GM23338 (cell line): ENCODE results near the gene CHI3L1. TPM values are rescaled to one million over a fixed set of nuclear protein-coding genes. Genes with fewer than 3 reads are reported as not detected.

ENCODE experiments used
- ATAC-seq: fragments of 200-7000 bp; cut with Tn5 transposase; 3 replicates; pipeline ENCODE4 v1.9.1; 2020
- DNase-seq: peaks from one replicate; pipeline ENCODE4 v3.0.0-alpha.2; 2015; ENCODE audit warnings: low spot score
- H2AFZ ChIP-seq: fragments of 200-600 bp; sonication (generic); 2 replicates; pipeline ENCODE4 v1.8.0; 2016; ENCODE audit warnings: antibody characterized with exemption, mild to moderate bottlenecking, moderate library complexity
- H3F3A ChIP-seq: fragments of 200-600 bp; sonication (generic); replicated peaks from 2 replicates; pipeline ENCODE4 v1.8.0; 2017; ENCODE audit warnings: antibody characterized with exemption, mixed run types, low read depth
- H3K27ac ChIP-seq: fragments of 200-600 bp; sonication (generic); 2 replicates; pipeline ENCODE4 v1.6.1; 2016; ENCODE audit warnings: low read depth
- H3K27me3 ChIP-seq: fragments of 200-600 bp; sonication (generic); 2 replicates; pipeline ENCODE4 v1.8.0; 2016; ENCODE audit warnings: mild to moderate bottlenecking, mixed run types, moderate library complexity; ENCODE audit not compliant: insufficient read depth
- H3K36me3 ChIP-seq: fragments of 200-600 bp; sonication (generic); 2 replicates; pipeline ENCODE4 v1.8.0; 2016; ENCODE audit warnings: mild to moderate bottlenecking; ENCODE audit not compliant: insufficient read depth
- H3K4me1 ChIP-seq: fragments of 200-600 bp; sonication (generic); 2 replicates; pipeline ENCODE4 v1.8.0; 2016; ENCODE audit warnings: mild to moderate bottlenecking, moderate library complexity; ENCODE audit not compliant: insufficient read depth
- H3K4me2 ChIP-seq: fragments of 200-600 bp; sonication (generic); 2 replicates; pipeline ENCODE4 v1.7.1; 2017; ENCODE audit warnings: mixed run types
- H3K4me3 ChIP-seq: fragments of 200-600 bp; sonication (generic); 2 replicates; pipeline ENCODE4 v1.6.1; 2016; ENCODE audit warnings: mixed run types
- H3K79me2 ChIP-seq: fragments of 200-600 bp; sonication (generic); replicated peaks from 2 replicates; pipeline ENCODE4 v1.8.0; 2017; ENCODE audit warnings: mild to moderate bottlenecking; ENCODE audit not compliant: insufficient read depth
- H3K9me2 ChIP-seq: fragments of 200-600 bp; sonication (generic); 2 replicates; pipeline ENCODE4 v1.8.0; 2017; ENCODE audit not compliant: insufficient read depth
- H4K20me1 ChIP-seq: fragments of 200-600 bp; sonication (generic); replicated peaks from 2 replicates; pipeline ENCODE4 v1.8.0; 2017; ENCODE audit warnings: mild to moderate bottlenecking; ENCODE audit not compliant: insufficient read depth
- H3K27ac Mint-ChIP-seq: 2 replicates; pipeline ENCODE4 v1.8.0; 2020; ENCODE audit warnings: inconsistent platforms, mild to moderate bottlenecking, moderate library complexity, mixed read lengths
- H3K27me3 Mint-ChIP-seq: 3 replicates; pipeline ENCODE4 v1.8.0; 2022; ENCODE audit warnings: low read depth, mild to moderate bottlenecking, moderate library complexity, mixed read lengths, inconsistent platforms; ENCODE audit not compliant: insufficient read depth, poor library complexity
- H3K36me3 Mint-ChIP-seq: 3 replicates; pipeline ENCODE4 v1.8.0; 2021; ENCODE audit warnings: low read depth, mild to moderate bottlenecking, inconsistent platforms, moderate library complexity, mixed read lengths
- H3K4me1 Mint-ChIP-seq: 3 replicates; pipeline ENCODE4 v1.8.0; 2020; ENCODE audit warnings: mild to moderate bottlenecking, inconsistent platforms, mixed read lengths
- H3K4me3 Mint-ChIP-seq: 3 replicates; pipeline ENCODE4 v1.8.0; 2021; ENCODE audit warnings: moderate library complexity, mild to moderate bottlenecking, inconsistent platforms, mixed read lengths
- H3K9me3 Mint-ChIP-seq: 3 replicates; pipeline ENCODE4 v1.8.0; 2020; ENCODE audit warnings: moderate library complexity, mild to moderate bottlenecking, inconsistent platforms, mixed read lengths
- CREB1 ChIP-seq: fragments of 250-450 bp; sonication (Bioruptor Pico); IDR thresholded peaks from 2 replicates; pipeline ENCODE4 v1.5.0; 2020; ENCODE audit warnings: low read depth, mild to moderate bottlenecking, moderate library complexity
- EZH2phosphoT487 ChIP-seq: fragments of 200-600 bp; sonication (generic); IDR thresholded peaks from one replicate; pipeline ENCODE4 v1.8.1; 2018; ENCODE audit warnings: antibody characterized with exemption; ENCODE audit not compliant: unreplicated experiment
- JUNB ChIP-seq: IDR thresholded peaks from one replicate; pipeline ENCODE4 v1.6.1; 2016; ENCODE audit warnings: antibody characterized with exemption; ENCODE audit not compliant: unreplicated experiment
- NANOG ChIP-seq: IDR thresholded peaks from 2 replicates; pipeline ENCODE4 v1.6.1; 2016; ENCODE audit warnings: antibody characterized with exemption, borderline replicate concordance
- POLR2AphosphoS5 ChIP-seq: IDR thresholded peaks from 2 replicates; pipeline ENCODE4 v1.6.1; 2016; ENCODE audit warnings: antibody characterized with exemption, low read depth
- STAT1 ChIP-seq: IDR thresholded peaks from one replicate; pipeline ENCODE4 v1.6.1; 2016; ENCODE audit warnings: antibody characterized with exemption; ENCODE audit not compliant: unreplicated experiment
- ZNF331 ChIP-seq: fragments of 250-450 bp; sonication (Bioruptor Pico); IDR thresholded peaks from 2 replicates; pipeline ENCODE4 v1.5.0; 2020; ENCODE audit warnings: low read depth, mild to moderate bottlenecking, moderate library complexity
- polyA plus RNA-seq: library from polyadenylated mRNA; unstranded; fragments of >200 nt; fragmentation: Nextera tagmentation; extraction: Ambion mirVana; gene quantifications from 2 replicates; pipeline ENCODE4 v1.2.1, GENCODE V29; 2016
- total RNA-seq: library from RNA; depleted of rRNA; stranded (reverse); fragments of >200 nt; shearing (Covaris generic); gene quantifications from 2 replicates; pipeline ENCODE4 v1.2.3, GENCODE V29; 2014
- TF ChIP-seq, protein P1 (sequence below), 2 experiments: fragments of 200-600 bp in 1 of 2; sonication (generic) in 1 of 2; conservative IDR thresholded peaks; 2 replicates each; pipeline versions ENCODE4 v1.5.1 to v1.6.1; 2016 to 2017; ENCODE audit warnings: antibody characterized with exemption in 2 of 2, low read depth in 2 of 2, mild to moderate bottlenecking in 2 of 2, moderate library complexity in 1 of 2
- TF ChIP-seq, protein P2 (sequence below): IDR thresholded peaks from 2 replicates; pipeline ENCODE4 v1.6.1; 2016; ENCODE audit warnings: antibody characterized with exemption
- TF ChIP-seq, protein P3 (sequence below): IDR thresholded peaks from one replicate; pipeline ENCODE4 v1.6.1; 2018; ENCODE audit warnings: antibody characterized with exemption; ENCODE audit not compliant: unreplicated experiment

The CHI3L1 gene
- total and polyA plus RNA-seq, 2 experiments from 2014 or later: 0.76 TPM; not detected in 1

DNA sequence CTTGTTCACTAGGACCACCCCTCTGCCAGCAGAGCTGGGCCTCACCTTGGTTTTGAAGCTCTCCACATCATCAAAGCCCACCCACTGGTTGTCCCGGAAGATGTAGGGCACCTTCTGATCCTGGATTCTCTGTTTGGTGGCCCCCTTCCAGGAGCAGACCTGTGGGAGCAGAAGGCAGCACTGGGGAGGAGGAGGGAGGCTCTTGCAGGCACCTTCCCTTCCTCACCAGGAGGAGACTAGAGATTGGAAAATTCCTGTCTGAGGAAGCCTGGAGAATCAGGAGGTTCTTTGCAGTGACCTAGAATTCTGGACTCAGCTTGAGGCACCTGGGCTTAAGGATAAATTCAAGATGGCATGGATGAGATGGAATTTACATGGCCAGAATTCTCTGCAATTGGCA is 32.7 kb upstream of the CHI3L1 start:
- Histone ChIP-seq H2AFZ (no peak overlapping the region), H3K36me3 (no peaks in the 10 kb centered on the region), H3K9me2 (no peaks in the 10 kb centered on the region), H3F3A (no peaks in the 10 kb centered on the region), H3K4me1 (peaks cover 10% of the 10 kb centered on the region), H3K27me3 (no peaks in the 10 kb centered on the region), H3K4me2 (no peak overlapping the region), H3K79me2 (no peaks in the 10 kb centered on the region), H3K4me3 (no peak overlapping the region), H3K27ac (no peak overlapping the region), H4K20me1 (no peaks in the 10 kb centered on the region)
- Mint-ChIP-seq H3K4me1 (peaks cover 17% of the 10 kb centered on the region), H3K27me3 (peaks cover 20% of the 10 kb centered on the region), H3K4me3 (no peak overlapping the region), H3K27ac (no peak overlapping the region), H3K36me3 (no peaks in the 10 kb centered on the region), H3K9me3 (no peaks in the 10 kb centered on the region)
- DNase-seq (no peak), ATAC-seq (no peak)
- TF ChIP-seq NANOG (no peak), JUNB (no peak)
- TF ChIP-seq, protein P1, sequence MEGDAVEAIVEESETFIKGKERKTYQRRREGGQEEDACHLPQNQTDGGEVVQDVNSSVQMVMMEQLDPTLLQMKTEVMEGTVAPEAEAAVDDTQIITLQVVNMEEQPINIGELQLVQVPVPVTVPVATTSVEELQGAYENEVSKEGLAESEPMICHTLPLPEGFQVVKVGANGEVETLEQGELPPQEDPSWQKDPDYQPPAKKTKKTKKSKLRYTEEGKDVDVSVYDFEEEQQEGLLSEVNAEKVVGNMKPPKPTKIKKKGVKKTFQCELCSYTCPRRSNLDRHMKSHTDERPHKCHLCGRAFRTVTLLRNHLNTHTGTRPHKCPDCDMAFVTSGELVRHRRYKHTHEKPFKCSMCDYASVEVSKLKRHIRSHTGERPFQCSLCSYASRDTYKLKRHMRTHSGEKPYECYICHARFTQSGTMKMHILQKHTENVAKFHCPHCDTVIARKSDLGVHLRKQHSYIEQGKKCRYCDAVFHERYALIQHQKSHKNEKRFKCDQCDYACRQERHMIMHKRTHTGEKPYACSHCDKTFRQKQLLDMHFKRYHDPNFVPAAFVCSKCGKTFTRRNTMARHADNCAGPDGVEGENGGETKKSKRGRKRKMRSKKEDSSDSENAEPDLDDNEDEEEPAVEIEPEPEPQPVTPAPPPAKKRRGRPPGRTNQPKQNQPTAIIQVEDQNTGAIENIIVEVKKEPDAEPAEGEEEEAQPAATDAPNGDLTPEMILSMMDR (conservative IDR thresholded peaks at IDR 0.05; ENCODE audit: low read depth in 2 of 2): no peak

GRCh38 chr1:203217668-203218067 is 31.2 kb upstream of the CHI3L1 start:
- Mint-ChIP-seq H3K27ac (no peak overlapping the region), H3K4me1 (peaks cover 17% of the 10 kb centered on the region), H3K4me3 (no peak overlapping the region), H3K36me3 (no peaks in the 10 kb centered on the region), H3K9me3 (no peaks in the 10 kb centered on the region; the same call in 2 of the 3 replicates), H3K27me3 (peaks cover 20% of the 10 kb centered on the region)
- no peak overlapping the region for H3K4me3 ChIP-seq
- no peaks in the 10 kb centered on the region for H3K36me3 ChIP-seq
- no peak overlapping the region; the same call in 1 of the 2 replicates for H2AFZ ChIP-seq
- no peaks in the 10 kb centered on the region for H3F3A ChIP-seq
- peak; percentile 10 for ATAC-seq
- no peaks in the 10 kb centered on the region for H3K79me2 ChIP-seq
- no peaks in the 10 kb centered on the region for H4K20me1 ChIP-seq
- H3K9me2 ChIP-seq: no peaks in the 10 kb centered on the region
- peak; percentile 34 for DNase-seq
- no peak overlapping the region for H3K27ac ChIP-seq
- H3K27me3 ChIP-seq: no peaks in the 10 kb centered on the region
- peaks cover 10% of the 10 kb centered on the region for H3K4me1 ChIP-seq
- no peak for TF ChIP-seq STAT1
- TF ChIP-seq, protein P2, sequence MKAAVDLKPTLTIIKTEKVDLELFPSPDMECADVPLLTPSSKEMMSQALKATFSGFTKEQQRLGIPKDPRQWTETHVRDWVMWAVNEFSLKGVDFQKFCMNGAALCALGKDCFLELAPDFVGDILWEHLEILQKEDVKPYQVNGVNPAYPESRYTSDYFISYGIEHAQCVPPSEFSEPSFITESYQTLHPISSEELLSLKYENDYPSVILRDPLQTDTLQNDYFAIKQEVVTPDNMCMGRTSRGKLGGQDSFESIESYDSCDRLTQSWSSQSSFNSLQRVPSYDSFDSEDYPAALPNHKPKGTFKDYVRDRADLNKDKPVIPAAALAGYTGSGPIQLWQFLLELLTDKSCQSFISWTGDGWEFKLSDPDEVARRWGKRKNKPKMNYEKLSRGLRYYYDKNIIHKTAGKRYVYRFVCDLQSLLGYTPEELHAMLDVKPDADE: no peak
- TF ChIP-seq, protein P1 (conservative IDR thresholded peaks at IDR 0.05; ENCODE audit: low read depth in 2 of 2): no peak
- TF ChIP-seq ZNF331 (CRISPR knock-in tag): no peak
- TF ChIP-seq, protein P3, sequence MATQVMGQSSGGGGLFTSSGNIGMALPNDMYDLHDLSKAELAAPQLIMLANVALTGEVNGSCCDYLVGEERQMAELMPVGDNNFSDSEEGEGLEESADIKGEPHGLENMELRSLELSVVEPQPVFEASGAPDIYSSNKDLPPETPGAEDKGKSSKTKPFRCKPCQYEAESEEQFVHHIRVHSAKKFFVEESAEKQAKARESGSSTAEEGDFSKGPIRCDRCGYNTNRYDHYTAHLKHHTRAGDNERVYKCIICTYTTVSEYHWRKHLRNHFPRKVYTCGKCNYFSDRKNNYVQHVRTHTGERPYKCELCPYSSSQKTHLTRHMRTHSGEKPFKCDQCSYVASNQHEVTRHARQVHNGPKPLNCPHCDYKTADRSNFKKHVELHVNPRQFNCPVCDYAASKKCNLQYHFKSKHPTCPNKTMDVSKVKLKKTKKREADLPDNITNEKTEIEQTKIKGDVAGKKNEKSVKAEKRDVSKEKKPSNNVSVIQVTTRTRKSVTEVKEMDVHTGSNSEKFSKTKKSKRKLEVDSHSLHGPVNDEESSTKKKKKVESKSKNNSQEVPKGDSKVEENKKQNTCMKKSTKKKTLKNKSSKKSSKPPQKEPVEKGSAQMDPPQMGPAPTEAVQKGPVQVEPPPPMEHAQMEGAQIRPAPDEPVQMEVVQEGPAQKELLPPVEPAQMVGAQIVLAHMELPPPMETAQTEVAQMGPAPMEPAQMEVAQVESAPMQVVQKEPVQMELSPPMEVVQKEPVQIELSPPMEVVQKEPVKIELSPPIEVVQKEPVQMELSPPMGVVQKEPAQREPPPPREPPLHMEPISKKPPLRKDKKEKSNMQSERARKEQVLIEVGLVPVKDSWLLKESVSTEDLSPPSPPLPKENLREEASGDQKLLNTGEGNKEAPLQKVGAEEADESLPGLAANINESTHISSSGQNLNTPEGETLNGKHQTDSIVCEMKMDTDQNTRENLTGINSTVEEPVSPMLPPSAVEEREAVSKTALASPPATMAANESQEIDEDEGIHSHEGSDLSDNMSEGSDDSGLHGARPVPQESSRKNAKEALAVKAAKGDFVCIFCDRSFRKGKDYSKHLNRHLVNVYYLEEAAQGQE: no peak
- no peak for TF ChIP-seq CREB1 (CRISPR knock-in tag)
- TF ChIP-seq EZH2phosphoT487: no peak
- TF ChIP-seq POLR2AphosphoS5: no peak
- H3K4me2 ChIP-seq: no peak overlapping the region
